HepG2 (cell line): ENCODE data around the gene GTF3A. TPM values are rescaled to one million over a fixed set of nuclear protein-coding genes. Genes with fewer than 3 reads are reported as not detected.

Experiments
- AHR ChIP-seq: IDR thresholded peaks from 2 replicates; pipeline ENCODE4 v1.6.1; 2018; ENCODE audit warnings: missing genetic modification reagents, missing compliant biosample characterization
- MAZ ChIP-seq, 2 experiments: sonication (generic) in 1 of 2; formaldehyde crosslinking in 1 of 2; IDR thresholded peaks; 2 replicates each; pipeline versions ENCODE4 v1.5.0 to v1.6.1; 2012 to 2020; ENCODE audit warnings: low read depth in 2 of 2, mild to moderate bottlenecking in 2 of 2, borderline replicate concordance in 1 of 2, improper control_type of control experiment in 1 of 2, low read length in 1 of 2, missing genetic modification reagents in 1 of 2, moderate library complexity in 1 of 2
- NFKBIZ ChIP-seq: IDR thresholded peaks from 2 replicates; pipeline ENCODE4 v1.6.1; 2018; ENCODE audit warnings: missing genetic modification reagents, missing compliant biosample characterization
- RBM39 ChIP-seq: fragments of 200-400 bp; formaldehyde crosslinking; IDR thresholded peaks from one replicate; pipeline ENCODE4 v1.6.1; 2018; ENCODE audit warnings: antibody characterized with exemption, mild to moderate bottlenecking, low read depth, low read length; ENCODE audit not compliant: poor library complexity, severe bottlenecking
- ZHX1 ChIP-seq: sonication (generic); formaldehyde crosslinking; IDR thresholded peaks from 2 replicates; pipeline ENCODE4 v1.8.1; 2022; ENCODE audit warnings: low read depth, mild to moderate bottlenecking, missing genetic modification reagents
- ZNF232 ChIP-seq: sonication (generic); formaldehyde crosslinking; IDR thresholded peaks from 2 replicates; pipeline ENCODE4 v1.4.0; 2020; ENCODE audit warnings: missing genetic modification reagents, borderline replicate concordance
- ZNF235 ChIP-seq: sonication (generic); formaldehyde crosslinking; IDR thresholded peaks from 2 replicates; pipeline ENCODE4 v1.8.1; 2023; ENCODE audit warnings: mild to moderate bottlenecking, missing genetic modification reagents, borderline replicate concordance
- ZNF432 ChIP-seq: sonication (generic); formaldehyde crosslinking; IDR thresholded peaks from 2 replicates; pipeline ENCODE4 v1.5.0; 2020; ENCODE audit warnings: missing genetic modification reagents, mild to moderate bottlenecking, borderline replicate concordance
- ZNF703 ChIP-seq: sonication (generic); formaldehyde crosslinking; IDR thresholded peaks from 2 replicates; pipeline ENCODE4 v1.5.1; 2020; ENCODE audit warnings: missing genetic modification reagents, mild to moderate bottlenecking, moderate library complexity, borderline replicate concordance
- polyA plus RNA-seq, 8 experiments: library from polyadenylated mRNA; depleted of rRNA in 3 of 8; stranded (reverse) in 7 of 8; unstranded in 1 of 8; fragments of >200 nt; fragmentation: Illumina TruSeq in 4 of 8; extraction: Trizol in 4 of 8; gene quantifications; 2 replicates each; pipeline versions ENCODE4 v1.2.1 to v1.2.3, GENCODE V29; 2011 to 2016; ENCODE audit warnings: low read depth in 4 of 8, missing spikeins in 1 of 8, mixed read lengths in 1 of 8; ENCODE audit not compliant: insufficient read depth in 1 of 8
- total RNA-seq, 5 experiments: library from RNA; depleted of rRNA; stranded (reverse); fragments of >200 nt; fragmentation: Illumina TruSeq; extraction: Trizol; gene quantifications; 2 replicates each; pipeline ENCODE4 v1.2.3, GENCODE V29; 2016; ENCODE audit warnings: low read depth in 1 of 5
- TF ChIP-seq, protein P1 (sequence below): sonication (generic); formaldehyde crosslinking; IDR thresholded peaks from 2 replicates; pipeline ENCODE4 v1.8.1; 2023; ENCODE audit warnings: mild to moderate bottlenecking, missing genetic modification reagents, borderline replicate concordance
- TF ChIP-seq, protein P2 (sequence below): sonication (generic); formaldehyde crosslinking; IDR thresholded peaks from 2 replicates; pipeline ENCODE4 v1.4.0; 2020; ENCODE audit warnings: missing genetic modification reagents, mild to moderate bottlenecking, borderline replicate concordance
- TF ChIP-seq, protein P3 (sequence below): sonication (generic); formaldehyde crosslinking; IDR thresholded peaks from 2 replicates; pipeline ENCODE4 v1.4.0; 2020; ENCODE audit warnings: mild to moderate bottlenecking, low read depth, missing genetic modification reagents

The GTF3A gene
- total and polyA plus RNA-seq, 2 of the 13 experiments (the other 11 are each of a cell fraction or from before 2014, with no cell fraction given): 42.1 to 176 TPM

GRCh38 chr13:27448308-27448707 is 23.9 kb downstream of the GTF3A start (continued):
- TF ChIP-seq, protein P1, sequence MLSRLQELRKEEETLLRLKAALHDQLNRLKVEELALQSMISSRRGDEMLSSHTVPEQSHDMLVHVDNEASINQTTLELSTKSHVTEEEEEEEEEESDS (CRISPR knock-in tag): no peak
- TF ChIP-seq ZNF432 (CRISPR knock-in tag) (no peak), AHR (CRISPR knock-in tag) (no peak), ZNF235 (no peak), NFKBIZ (CRISPR knock-in tag) (no peak), ZHX1 (CRISPR knock-in tag) (no peak), ZNF232 (CRISPR knock-in tag) (no peak), MAZ (IDR thresholded peaks at IDR 0.05; ENCODE audit: borderline replicate concordance, low read depth, low read length) (no peak), MAZ (CRISPR knock-in tag; IDR thresholded peaks at IDR 0.05; ENCODE audit: low read depth) (no peak), ZNF703 (CRISPR knock-in tag) (no peak), RBM39 (no peak)
- TF ChIP-seq, protein P2, sequence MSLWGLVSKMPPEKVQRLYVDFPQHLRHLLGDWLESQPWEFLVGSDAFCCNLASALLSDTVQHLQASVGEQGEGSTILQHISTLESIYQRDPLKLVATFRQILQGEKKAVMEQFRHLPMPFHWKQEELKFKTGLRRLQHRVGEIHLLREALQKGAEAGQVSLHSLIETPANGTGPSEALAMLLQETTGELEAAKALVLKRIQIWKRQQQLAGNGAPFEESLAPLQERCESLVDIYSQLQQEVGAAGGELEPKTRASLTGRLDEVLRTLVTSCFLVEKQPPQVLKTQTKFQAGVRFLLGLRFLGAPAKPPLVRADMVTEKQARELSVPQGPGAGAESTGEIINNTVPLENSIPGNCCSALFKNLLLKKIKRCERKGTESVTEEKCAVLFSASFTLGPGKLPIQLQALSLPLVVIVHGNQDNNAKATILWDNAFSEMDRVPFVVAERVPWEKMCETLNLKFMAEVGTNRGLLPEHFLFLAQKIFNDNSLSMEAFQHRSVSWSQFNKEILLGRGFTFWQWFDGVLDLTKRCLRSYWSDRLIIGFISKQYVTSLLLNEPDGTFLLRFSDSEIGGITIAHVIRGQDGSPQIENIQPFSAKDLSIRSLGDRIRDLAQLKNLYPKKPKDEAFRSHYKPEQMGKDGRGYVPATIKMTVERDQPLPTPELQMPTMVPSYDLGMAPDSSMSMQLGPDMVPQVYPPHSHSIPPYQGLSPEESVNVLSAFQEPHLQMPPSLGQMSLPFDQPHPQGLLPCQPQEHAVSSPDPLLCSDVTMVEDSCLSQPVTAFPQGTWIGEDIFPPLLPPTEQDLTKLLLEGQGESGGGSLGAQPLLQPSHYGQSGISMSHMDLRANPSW (CRISPR knock-in tag): no peak
- TF ChIP-seq, protein P3, sequence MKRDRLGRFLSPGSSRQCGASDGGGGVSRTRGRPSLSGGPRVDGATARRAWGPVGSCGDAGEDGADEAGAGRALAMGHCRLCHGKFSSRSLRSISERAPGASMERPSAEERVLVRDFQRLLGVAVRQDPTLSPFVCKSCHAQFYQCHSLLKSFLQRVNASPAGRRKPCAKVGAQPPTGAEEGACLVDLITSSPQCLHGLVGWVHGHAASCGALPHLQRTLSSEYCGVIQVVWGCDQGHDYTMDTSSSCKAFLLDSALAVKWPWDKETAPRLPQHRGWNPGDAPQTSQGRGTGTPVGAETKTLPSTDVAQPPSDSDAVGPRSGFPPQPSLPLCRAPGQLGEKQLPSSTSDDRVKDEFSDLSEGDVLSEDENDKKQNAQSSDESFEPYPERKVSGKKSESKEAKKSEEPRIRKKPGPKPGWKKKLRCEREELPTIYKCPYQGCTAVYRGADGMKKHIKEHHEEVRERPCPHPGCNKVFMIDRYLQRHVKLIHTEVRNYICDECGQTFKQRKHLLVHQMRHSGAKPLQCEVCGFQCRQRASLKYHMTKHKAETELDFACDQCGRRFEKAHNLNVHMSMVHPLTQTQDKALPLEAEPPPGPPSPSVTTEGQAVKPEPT (CRISPR knock-in tag): no peak
